GM10847 (cell line): Measurements from ENCODE around the gene SH2D2A.

Experiments
- POLR2A ChIP-seq: IDR thresholded peaks from 2 replicates; pipeline ENCODE4 v1.6.1; 2011; ENCODE audit not compliant: insufficient read length; ENCODE audit errors: extremely low read depth

SH2D2A gene

GRCh38 chr1:156854634-156855033 is 38.0 kb upstream of the SH2D2A start:
- no peak for TF ChIP-seq POLR2A

- no peak for TF ChIP-seq POLR2A
These were observed 37.1 kb upstream of the SH2D2A start for GRCh38 chr1:156853761-156854160.

GRCh38 chr1:156852418-156852874 is 35.8 kb upstream of the SH2D2A start:
- TF ChIP-seq POLR2A: no peak

GRCh38 chr1:156851779-156852417 is 35.2 kb upstream of the SH2D2A start:
- no peak for TF ChIP-seq POLR2A

- TF ChIP-seq POLR2A: no peak
These were observed 32.5 kb upstream of the SH2D2A start for GRCh38 chr1:156849151-156849496.

GRCh38 chr1:156848461-156849150 is 32.0 kb upstream of the SH2D2A start:
- no peak for TF ChIP-seq POLR2A

GRCh38 chr1:156847591-156848460 is 31.2 kb upstream of the SH2D2A start:
- no peak for TF ChIP-seq POLR2A

GRCh38 chr1:156846643-156847042 is 30.0 kb upstream of the SH2D2A start:
- no peak for TF ChIP-seq POLR2A

GRCh38 chr1:156845953-156846545 is 29.4 kb upstream of the SH2D2A start:
- TF ChIP-seq POLR2A: no peak

GRCh38 chr1:156845055-156845952 is 28.7 kb upstream of the SH2D2A start:
- TF ChIP-seq POLR2A: no peak

- TF ChIP-seq POLR2A: no peak
These were observed 28.0 kb upstream of the SH2D2A start for GRCh38 chr1:156844638-156845037.

GRCh38 chr1:156844102-156844501 is 27.5 kb upstream of the SH2D2A start:
- no peak for TF ChIP-seq POLR2A

GRCh38 chr1:156842618-156843300 is 26.1 kb upstream of the SH2D2A start:
- TF ChIP-seq POLR2A: no peak

- TF ChIP-seq POLR2A: no peak
These were observed 24.7 kb upstream of the SH2D2A start for GRCh38 chr1:156841295-156841855.
